Upper lobe of left lung (tissue), 6 donors: ENCODE measurements around the gene STX8. TPM values are rescaled to one million over a fixed set of nuclear protein-coding genes. Genes with fewer than 3 reads are reported as not detected.

Source experiments
- ATAC-seq, 2 donors: fragments of 200-7000 bp; cut with Tn5 transposase; one replicate each; pipeline ENCODE4 v1.9.1; 2022; ENCODE audit warnings: mild to moderate bottlenecking in 2 of 2, moderate library complexity in 2 of 2; ENCODE audit not compliant: low FRiP score in 2 of 2
- DNase-seq, 2 donors: peaks; one replicate each; pipeline ENCODE4 v3.0.0-alpha.2; 2019 to 2020
- H3K27ac ChIP-seq, 4 donors: fragments of 200-600 bp; sonication (generic); one replicate each; pipeline ENCODE4 v1.5.1; 2016 to 2019
- H3K27me3 ChIP-seq, 4 donors: fragments of 200-600 bp; sonication (generic); one replicate each; pipeline ENCODE4 v1.5.1; 2017 to 2019
- H3K36me3 ChIP-seq, 4 donors: fragments of 200-600 bp; sonication (generic); one replicate each; pipeline ENCODE4 v1.5.1; 2016 to 2019
- H3K4me1 ChIP-seq, 4 donors: fragments of 200-600 bp; sonication (generic); one replicate each; pipeline ENCODE4 v1.5.1; 2018 to 2019
- H3K4me3 ChIP-seq, 4 donors: fragments of 200-600 bp; sonication (generic); one replicate each; pipeline ENCODE4 v1.5.1; 2017 to 2019; ENCODE audit warnings: mild to moderate bottlenecking in 2 of 4, moderate library complexity in 1 of 4
- H3K9me3 ChIP-seq, 4 donors: fragments of 200-600 bp; sonication (generic); one replicate each; pipeline ENCODE4 v1.5.1; 2018 to 2019
- CTCF ChIP-seq, 6 experiments: fragments of 450-650 bp in 4 of 6; fragments of 200-600 bp in 2 of 6; sonication (generic) in 2 of 6; IDR thresholded peaks; one replicate each; pipeline ENCODE4 v1.5.1; 2016 to 2019; ENCODE audit warnings: antibody characterized with exemption in 6 of 6
- EP300 ChIP-seq, 4 donors: sonication (generic); formaldehyde crosslinking; IDR thresholded peaks; one replicate each; pipeline ENCODE4 v1.5.1; 2017; ENCODE audit warnings: antibody characterized with exemption in 4 of 4, control low read depth in 2 of 4
- POLR2A ChIP-seq, 4 donors: fragments of 450-650 bp; IDR thresholded peaks; one replicate each; pipeline ENCODE4 v1.5.1; 2016 to 2017; ENCODE audit warnings: antibody characterized with exemption in 4 of 4, mild to moderate bottlenecking in 2 of 4
- POLR2AphosphoS5 ChIP-seq, 2 donors: sonication (generic); formaldehyde crosslinking; IDR thresholded peaks; one replicate each; pipeline ENCODE4 v1.5.1; 2017; ENCODE audit warnings: antibody characterized with exemption in 2 of 2
- WGBS, 2 donors: methylation state at CpG; one replicate each; pipeline ENCODE4 v1.1.5; 2017 to 2018; 5-methylcytosine and 5-hydroxymethylcytosine counted together
- total RNA-seq, 6 donors: library from RNA; depleted of rRNA in 4 of 6; stranded (reverse); fragments of >200 nt in 4 of 6; gene quantifications; one replicate each; pipeline versions ENCODE4 v1.1.0 to v1.2.1, GENCODE V29; 2016 to 2021
- donor health status: DM: no; HTN: no; CAD: no; lungs with moderate emphysema.
- donor health status: DM: no; HTN: yes; CAD: no; lungs with severe emphysema.

Gene STX8
- total RNA-seq, 6 donors from 2014 or later = 39.2 to 138 (median 52.3) TPM

GRCh38 chr17:9519583-9520272 lies 55.9 kb downstream of the STX8 start:
- H3K27me3 ChIP-seq = no peaks in the 10 kb centered on the region
- no peak overlapping the region for H3K27ac ChIP-seq
- no peaks in the 10 kb centered on the region for H3K36me3 ChIP-seq
- no peaks in the 10 kb centered on the region for H3K4me1 ChIP-seq
- no peaks in the 10 kb centered on the region for H3K9me3 ChIP-seq
- ATAC-seq (no peak), DNase-seq (no peak)
- no peak for TF ChIP-seq POLR2A (IDR thresholded peaks at IDR 0.05)
- TF ChIP-seq CTCF (IDR thresholded peaks at IDR 0.05) = no peak
- TF ChIP-seq POLR2AphosphoS5 (IDR thresholded peaks at IDR 0.05) = no peak
- WGBS, 2 donors = 85 to 88% methylated on average over 8 of the region's 9 CpGs
- H3K4me3 ChIP-seq = no peak overlapping the region

- Histone ChIP-seq H3K36me3 (no peaks in the 10 kb centered on the region), H3K27me3 (no peaks in the 10 kb centered on the region), H3K4me3 (no peak overlapping the region), H3K9me3 (no peaks in the 10 kb centered on the region), H3K27ac (no peak overlapping the region), H3K4me1 (no peaks in the 10 kb centered on the region)
- ATAC-seq (no peak), DNase-seq (no peak)
- WGBS, 2 donors = 87 to 88% methylated on average over 1 of the region's 1 CpG
- no peak for TF ChIP-seq EP300 (IDR thresholded peaks at IDR 0.05)
- no peak for TF ChIP-seq POLR2A (IDR thresholded peaks at IDR 0.05)
- TF ChIP-seq POLR2AphosphoS5 (IDR thresholded peaks at IDR 0.05) = no peak
- no peak for TF ChIP-seq CTCF (IDR thresholded peaks at IDR 0.05)
These were observed 58.2 kb downstream of the STX8 start for GRCh38 chr17:9517396-9517795.

- 93 to 97% methylated on average over 2 of the region's 2 CpGs for WGBS, 2 donors
- H3K9me3 ChIP-seq = peaks cover 6 to 15% (median 9%) of the 10 kb centered on the region in 4 donors
- no peak overlapping the region for H3K4me3 ChIP-seq
- H3K27ac ChIP-seq = no peak overlapping the region
- ATAC-seq = no peak
- H3K36me3 ChIP-seq = no peaks in the 10 kb centered on the region
- H3K4me1 ChIP-seq = no peaks in the 10 kb centered on the region
- TF ChIP-seq EP300 (IDR thresholded peaks at IDR 0.05) = no peak
- no peaks in the 10 kb centered on the region for H3K27me3 ChIP-seq
- DNase-seq = no peak
These were observed 62.4 kb downstream of the STX8 start for GRCh38 chr17:9513266-9513665.

- Histone ChIP-seq H3K4me3 (no peak overlapping the region), H3K36me3 (no peaks in the 10 kb centered on the region), H3K27ac (no peak overlapping the region), H3K27me3 (no peaks in the 10 kb centered on the region), H3K4me1 (no peaks in the 10 kb centered on the region), H3K9me3 (peaks cover 6 to 20% (median 10%) of the 10 kb centered on the region in 4 donors)
- TF ChIP-seq EP300 (IDR thresholded peaks at IDR 0.05) = no peak
- TF ChIP-seq CTCF (IDR thresholded peaks at IDR 0.05) = no peak
- TF ChIP-seq POLR2A (IDR thresholded peaks at IDR 0.05) = no peak
- DNase-seq (no peak), ATAC-seq (no peak)
- WGBS, 2 donors = 64 to 70% methylated on average over 4 of the region's 4 CpGs
These were observed 63.1 kb downstream of the STX8 start for GRCh38 chr17:9512323-9513168.

GRCh38 chr17:9509236-9509816 lies 66.3 kb downstream of the STX8 start:
- Histone ChIP-seq H3K27me3 (no peaks in the 10 kb centered on the region), H3K4me1 (no peaks in the 10 kb centered on the region), H3K27ac (no peak overlapping the region), H3K4me3 (no peak overlapping the region), H3K36me3 (peaks cover 0 to 3% (median under 1%) of the 10 kb centered on the region in 4 donors), H3K9me3 (peaks cover 6 to 20% (median 10%) of the 10 kb centered on the region in 4 donors)
- ATAC-seq = no peak
- WGBS, 2 donors = 71 to 76% methylated on average over 1 of the region's 1 CpG
- no peak for DNase-seq
- TF ChIP-seq POLR2AphosphoS5 (IDR thresholded peaks at IDR 0.05) (no peak), POLR2A (IDR thresholded peaks at IDR 0.05) (no peak), EP300 (IDR thresholded peaks at IDR 0.05) (no peak), CTCF (IDR thresholded peaks at IDR 0.05) (no peak)
